Ascending aorta (tissue), 2 donors: Measurements from ENCODE around the gene GDF9. TPM values are rescaled to one million over a fixed set of nuclear protein-coding genes. Genes with fewer than 3 reads are reported as not detected.

Experiments
- DNase-seq, 2 donors: peaks; one replicate each; pipeline ENCODE4 v3.0.0-alpha.2; 2019; ENCODE audit warnings: low spot score in 2 of 2
- H3K27ac ChIP-seq, 2 donors: fragments of 200-600 bp; sonication (generic); one replicate each; pipeline ENCODE4 v1.5.1; 2016 to 2017; ENCODE audit warnings: mild to moderate bottlenecking in 1 of 2
- H3K27me3 ChIP-seq: fragments of 200-600 bp; sonication (generic); one replicate; pipeline ENCODE4 v1.5.1; 2017
- H3K36me3 ChIP-seq, 2 donors: fragments of 200-600 bp; sonication (generic); one replicate each; pipeline ENCODE4 v1.5.1; 2016
- H3K4me1 ChIP-seq, 2 donors: fragments of 200-600 bp; sonication (generic); one replicate each; pipeline ENCODE4 v1.5.1; 2016 to 2017; ENCODE audit warnings: mild to moderate bottlenecking in 1 of 2
- H3K4me3 ChIP-seq, 2 donors: fragments of 200-600 bp; sonication (generic); one replicate each; pipeline ENCODE4 v1.5.1; 2016 to 2017; ENCODE audit warnings: mild to moderate bottlenecking in 1 of 2
- H3K9me3 ChIP-seq, 2 donors: fragments of 200-600 bp; sonication (generic); one replicate each; pipeline ENCODE4 v1.5.1; 2016
- intact Hi-C: fragments of 100-400 bp; cut with DNase I; formaldehyde crosslinking; loops from one replicate; pipeline ENCODE4 v1.15.1; 2023
- total RNA-seq: library from RNA; depleted of rRNA; stranded (reverse); fragments of >200 nt; gene quantifications from one replicate; pipeline ENCODE4 v1.1.0, GENCODE V29; 2016
- TF ChIP-seq, protein P1 (sequence below), 3 experiments: fragments of 200-600 bp in 2 of 3; fragments of 450-650 bp in 1 of 3; sonication (generic) in 2 of 3; IDR thresholded peaks; one replicate each; pipeline ENCODE4 v1.5.1; 2016 to 2019; ENCODE audit warnings: antibody characterized with exemption in 3 of 3, mild to moderate bottlenecking in 1 of 3, moderate library complexity in 1 of 3

Gene GDF9
- total RNA-seq, 1 donor from 2014 or later = not detected

DNA sequence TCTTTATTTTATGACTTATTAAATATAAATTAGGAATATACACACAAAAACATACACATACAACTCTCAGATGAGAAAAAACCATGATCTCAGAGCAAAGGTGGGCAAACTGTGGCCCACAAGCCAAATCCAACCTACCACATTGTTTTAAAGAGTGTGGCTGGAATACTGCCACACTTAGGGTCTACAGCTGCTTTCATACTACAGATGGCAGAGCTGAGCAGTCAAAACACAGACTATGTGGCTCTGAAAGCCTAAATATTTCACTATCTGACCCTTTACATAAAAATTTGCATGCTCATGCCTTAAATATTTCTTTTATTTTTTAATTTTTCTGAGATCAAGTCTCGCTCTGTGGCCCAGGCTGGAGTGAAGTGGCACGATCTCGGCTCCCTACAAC, 35.5 kb upstream of the GDF9 start:
- Histone ChIP-seq H3K4me3 (no peak overlapping the region), H3K4me1 (no peaks in the 10 kb centered on the region), H3K9me3 (no peaks in the 10 kb centered on the region), H3K36me3 (peaks cover 42 to 49% of the 10 kb centered on the region in 2 donors), H3K27me3 (no peaks in the 10 kb centered on the region), H3K27ac (no peak overlapping the region)
- intact Hi-C loops = no loop called here
- TF ChIP-seq, protein P1, sequence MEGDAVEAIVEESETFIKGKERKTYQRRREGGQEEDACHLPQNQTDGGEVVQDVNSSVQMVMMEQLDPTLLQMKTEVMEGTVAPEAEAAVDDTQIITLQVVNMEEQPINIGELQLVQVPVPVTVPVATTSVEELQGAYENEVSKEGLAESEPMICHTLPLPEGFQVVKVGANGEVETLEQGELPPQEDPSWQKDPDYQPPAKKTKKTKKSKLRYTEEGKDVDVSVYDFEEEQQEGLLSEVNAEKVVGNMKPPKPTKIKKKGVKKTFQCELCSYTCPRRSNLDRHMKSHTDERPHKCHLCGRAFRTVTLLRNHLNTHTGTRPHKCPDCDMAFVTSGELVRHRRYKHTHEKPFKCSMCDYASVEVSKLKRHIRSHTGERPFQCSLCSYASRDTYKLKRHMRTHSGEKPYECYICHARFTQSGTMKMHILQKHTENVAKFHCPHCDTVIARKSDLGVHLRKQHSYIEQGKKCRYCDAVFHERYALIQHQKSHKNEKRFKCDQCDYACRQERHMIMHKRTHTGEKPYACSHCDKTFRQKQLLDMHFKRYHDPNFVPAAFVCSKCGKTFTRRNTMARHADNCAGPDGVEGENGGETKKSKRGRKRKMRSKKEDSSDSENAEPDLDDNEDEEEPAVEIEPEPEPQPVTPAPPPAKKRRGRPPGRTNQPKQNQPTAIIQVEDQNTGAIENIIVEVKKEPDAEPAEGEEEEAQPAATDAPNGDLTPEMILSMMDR (IDR thresholded peaks at IDR 0.05) = no peak
- no peak for DNase-seq

DNA sequence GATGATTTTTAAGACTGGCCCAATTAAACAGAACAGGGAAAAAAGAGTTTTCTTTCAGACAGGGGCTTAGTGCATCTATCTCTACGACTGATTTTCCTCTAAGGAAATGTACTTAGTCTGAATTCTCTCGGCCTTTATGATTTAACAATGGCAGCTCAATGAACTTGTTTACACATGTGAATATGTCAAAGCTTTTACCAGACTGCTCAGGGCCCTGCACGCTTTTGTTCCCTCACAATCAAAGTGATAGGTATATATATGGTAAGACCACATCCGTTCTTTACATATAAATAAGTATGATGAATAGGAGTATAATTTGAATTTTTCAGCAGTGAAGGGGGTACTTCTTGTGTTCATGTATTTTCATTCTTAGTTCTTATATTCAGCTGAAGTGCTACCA, 34.8 kb upstream of the GDF9 start:
- Histone ChIP-seq H3K27ac (no peak overlapping the region), H3K4me3 (no peak overlapping the region), H3K36me3 (peaks cover 49 to 56% of the 10 kb centered on the region in 2 donors), H3K27me3 (no peaks in the 10 kb centered on the region), H3K4me1 (peaks cover 0 to 1% of the 10 kb centered on the region in 2 donors), H3K9me3 (no peaks in the 10 kb centered on the region)
- intact Hi-C loops = no loop called here
- DNase-seq = no peak
- TF ChIP-seq, protein P1 (IDR thresholded peaks at IDR 0.05) = no peak

DNA sequence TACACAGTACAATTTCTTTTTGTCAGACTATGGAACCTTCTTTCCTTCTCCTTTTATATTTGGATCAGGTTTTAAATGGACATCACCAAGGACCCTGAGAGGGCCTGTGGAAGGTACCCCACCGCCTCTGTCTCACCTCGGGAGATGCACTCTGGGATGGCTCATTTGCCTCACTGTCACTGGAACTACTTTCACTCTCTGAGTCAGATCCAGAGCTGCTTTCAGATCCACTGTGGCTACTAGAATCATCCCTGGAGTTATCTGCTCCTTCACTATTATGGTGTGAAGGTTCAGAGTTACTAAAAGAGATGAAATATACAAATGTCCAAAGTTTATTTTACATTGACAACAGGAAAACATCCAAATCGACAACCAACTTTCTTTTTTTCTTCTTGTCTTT, 31.8 kb upstream of the GDF9 start:
- Histone ChIP-seq H3K4me3 (no peak overlapping the region), H3K27ac (no peak overlapping the region), H3K9me3 (no peaks in the 10 kb centered on the region), H3K4me1 (peaks cover 0 to 7% of the 10 kb centered on the region in 2 donors), H3K27me3 (no peaks in the 10 kb centered on the region), H3K36me3 (peaks cover 64 to 74% of the 10 kb centered on the region in 2 donors)
- no peak for DNase-seq
- TF ChIP-seq, protein P1 (IDR thresholded peaks at IDR 0.05) = no peak
- intact Hi-C loops = no loop called here

DNA sequence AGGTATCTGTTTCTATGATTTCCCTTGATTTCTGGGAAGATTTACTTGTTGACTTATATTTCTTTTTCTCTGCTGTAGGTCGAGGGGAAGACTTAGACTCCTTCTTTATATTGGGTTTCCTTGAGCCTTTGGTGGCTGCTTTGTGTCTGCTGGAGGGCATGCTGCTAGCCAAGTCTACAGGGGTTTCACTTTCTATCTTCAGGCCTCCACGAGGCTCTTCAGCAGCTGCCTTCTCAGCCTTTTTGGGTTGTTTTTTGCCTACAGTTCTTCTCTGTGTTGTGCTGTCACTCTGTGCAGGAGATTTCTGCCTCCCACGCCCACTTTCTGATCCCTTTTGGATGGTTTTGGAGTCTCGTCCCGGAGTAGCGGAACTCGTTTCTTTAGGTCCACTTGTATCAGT, 30.4 kb upstream of the GDF9 start:
- no peak overlapping the region for H3K27ac ChIP-seq
- intact Hi-C loops = no loop called here
- no peaks in the 10 kb centered on the region for H3K27me3 ChIP-seq
- peaks cover 60 to 88% of the 10 kb centered on the region in 2 donors for H3K36me3 ChIP-seq
- TF ChIP-seq, protein P1 (IDR thresholded peaks at IDR 0.05) = no peak
- H3K4me3 ChIP-seq = no peak overlapping the region
- peaks cover 0 to 7% of the 10 kb centered on the region in 2 donors for H3K4me1 ChIP-seq
- H3K9me3 ChIP-seq = no peaks in the 10 kb centered on the region
- no peak for DNase-seq

DNA sequence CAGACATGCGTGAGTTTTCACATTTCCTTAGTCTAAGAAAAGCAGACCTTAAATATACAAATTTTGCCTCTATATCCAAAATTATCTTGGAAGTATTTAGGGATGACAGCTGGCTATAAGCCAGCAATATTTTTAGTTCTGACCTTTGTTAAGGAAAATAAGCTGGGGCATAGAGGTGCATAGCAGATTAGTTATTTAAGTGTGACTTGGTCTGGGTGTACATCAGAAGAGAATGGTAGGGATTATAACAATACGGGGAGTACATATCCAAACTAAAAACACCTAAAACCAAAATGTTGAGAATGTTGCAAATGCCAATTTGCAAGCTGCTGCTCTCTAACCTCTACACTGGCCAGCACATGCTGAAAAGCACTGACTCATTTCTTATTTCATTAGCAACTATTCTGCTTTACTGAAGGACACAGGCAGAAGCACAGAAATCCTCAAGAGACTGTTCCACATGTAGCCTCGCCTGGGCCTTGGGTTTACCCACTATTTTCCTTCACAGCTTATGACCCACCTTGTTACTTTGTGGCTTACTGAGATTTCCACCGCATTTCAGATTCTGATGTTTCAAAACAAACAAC, 29.5 kb upstream of the GDF9 start:
- Histone ChIP-seq H3K27ac (no peak overlapping the region), H3K27me3 (no peaks in the 10 kb centered on the region), H3K4me3 (no peak overlapping the region), H3K36me3 (peaks cover 64 to 91% of the 10 kb centered on the region in 2 donors), H3K9me3 (no peaks in the 10 kb centered on the region), H3K4me1 (peaks cover 0 to 7% of the 10 kb centered on the region in 2 donors)
- DNase-seq = no peak
- intact Hi-C loops = no loop called here
- TF ChIP-seq, protein P1 (IDR thresholded peaks at IDR 0.05) = no peak

DNA sequence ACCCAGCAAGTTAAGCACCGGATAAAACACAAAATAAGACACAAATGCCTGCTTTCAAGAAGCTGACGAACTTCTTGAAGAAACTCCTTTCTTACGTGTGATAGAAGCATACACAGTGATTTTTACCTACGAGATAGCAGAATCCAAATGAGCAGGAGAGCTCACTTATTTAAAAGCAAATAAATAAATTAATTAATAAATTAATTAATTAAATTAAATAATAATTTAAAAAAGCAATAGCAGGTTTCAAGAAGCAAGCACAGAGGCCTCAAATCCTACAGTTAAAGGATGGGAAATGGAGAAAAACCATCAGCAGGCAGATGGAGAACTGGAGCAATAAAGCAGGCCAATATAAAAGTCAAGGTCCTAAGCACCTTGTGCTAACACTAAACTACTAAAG, 24.5 kb upstream of the GDF9 start:
- no peaks in the 10 kb centered on the region for H3K9me3 ChIP-seq
- H3K27ac ChIP-seq = no peak overlapping the region
- H3K27me3 ChIP-seq = no peaks in the 10 kb centered on the region
- intact Hi-C loops = no loop called here
- peaks cover 78 to 96% of the 10 kb centered on the region in 2 donors for H3K36me3 ChIP-seq
- no peak overlapping the region for H3K4me3 ChIP-seq
- TF ChIP-seq, protein P1 (IDR thresholded peaks at IDR 0.05) = no peak
- no peak for DNase-seq
- peaks cover 0 to 4% of the 10 kb centered on the region in 2 donors for H3K4me1 ChIP-seq
